GM18511 (cell line): Measurements from ENCODE around the gene TASP1.

ENCODE experiments used
- ATAC-seq: cut with Tn5 transposase; IDR thresholded peaks from one replicate; pipeline ENCODE4 v1.9.1; 2021; ENCODE audit warnings: mild to moderate bottlenecking, moderate library complexity; ENCODE audit not compliant: unreplicated experiment

The TASP1 gene

GRCh38 chr20:13580707-13581106 lies 58.0 kb downstream of the TASP1 start:
- no peak for ATAC-seq

GRCh38 chr20:13574071-13574470 lies 64.7 kb downstream of the TASP1 start:
- ATAC-seq: no peak

GRCh38 chr20:13571662-13572061 lies 67.1 kb downstream of the TASP1 start:
- no peak for ATAC-seq

GRCh38 chr20:13567663-13568062 lies 71.1 kb downstream of the TASP1 start:
- ATAC-seq: no peak

GRCh38 chr20:13563854-13564253 lies 74.9 kb downstream of the TASP1 start:
- no peak for ATAC-seq

GRCh38 chr20:13554706-13555105 lies 84.0 kb downstream of the TASP1 start:
- no peak for ATAC-seq

GRCh38 chr20:13554076-13554475 lies 84.7 kb downstream of the TASP1 start:
- no peak for ATAC-seq

GRCh38 chr20:13552061-13552460 lies 86.7 kb downstream of the TASP1 start:
- no peak for ATAC-seq

GRCh38 chr20:13549451-13549850 lies 89.3 kb downstream of the TASP1 start:
- ATAC-seq: no peak

GRCh38 chr20:13546497-13547131 lies 92.1 kb downstream of the TASP1 start:
- peak; percentile 78 for ATAC-seq

GRCh38 chr20:13545790-13546189 lies 92.9 kb downstream of the TASP1 start:
- ATAC-seq: no peak

- no peak for ATAC-seq
Observed at GRCh38 chr20:13543783-13544182, 94.9 kb downstream of the TASP1 start.

GRCh38 chr20:13535627-13536026 lies 103.1 kb downstream of the TASP1 start:
- ATAC-seq: no peak

- ATAC-seq: no peak
Observed at GRCh38 chr20:13533946-13534345, 104.8 kb downstream of the TASP1 start.

- ATAC-seq: no peak
Observed at GRCh38 chr20:13530146-13530545, 108.6 kb downstream of the TASP1 start.

- no peak for ATAC-seq
Observed at GRCh38 chr20:13526551-13526950, 112.2 kb downstream of the TASP1 start.

- ATAC-seq: no peak
Observed at GRCh38 chr20:13525225-13525940, 113.3 kb downstream of the TASP1 start.

- no peak for ATAC-seq
Observed at GRCh38 chr20:13524339-13524738, 114.4 kb downstream of the TASP1 start.

GRCh38 chr20:13517831-13518230 lies 120.9 kb downstream of the TASP1 start:
- no peak for ATAC-seq

GRCh38 chr20:13515796-13516558 lies 122.8 kb downstream of the TASP1 start:
- no peak for ATAC-seq

GRCh38 chr20:13515291-13515690 lies 123.4 kb downstream of the TASP1 start:
- ATAC-seq: no peak
